Neutrophil (primary cell): ENCODE results near the gene ZC3H4.

Source experiments
- H3K27ac ChIP-seq: fragments of 200-600 bp; sonication (generic); 2 replicates; pipeline ENCODE4 v1.5.1; 2016; ENCODE audit warnings: mild to moderate bottlenecking, moderate library complexity
- H3K27me3 ChIP-seq: fragments of 200-600 bp; sonication (generic); 2 replicates; pipeline ENCODE4 v1.6.0; 2016; ENCODE audit warnings: mild to moderate bottlenecking
- H3K36me3 ChIP-seq: fragments of 200-600 bp; sonication (generic); 2 replicates; pipeline ENCODE4 v1.5.1; 2017
- H3K4me1 ChIP-seq, 2 experiments: fragments of 200-600 bp in 1 of 2; sonication (generic) in 1 of 2; 1 replicate in 1 of 2; 2 replicates in 1 of 2; pipeline versions ENCODE4 v1.5.1 to v1.6.1; 2013 to 2016; ENCODE audit warnings: low read depth in 1 of 2, low read length in 1 of 2, mild to moderate bottlenecking in 1 of 2, moderate library complexity in 1 of 2; ENCODE audit not compliant: control insufficient read depth in 1 of 2, insufficient read depth in 1 of 2
- H3K4me3 ChIP-seq, 2 experiments: fragments of 200-600 bp in 1 of 2; sonication (generic) in 1 of 2; 1 replicate in 1 of 2; 2 replicates in 1 of 2; pipeline ENCODE4 v1.5.1; 2013 to 2016; ENCODE audit warnings: low read depth in 1 of 2, low read length in 1 of 2, mild to moderate bottlenecking in 1 of 2, moderate library complexity in 1 of 2
- H3K9me3 ChIP-seq: fragments of 200-600 bp; sonication (generic); 2 replicates; pipeline ENCODE4 v1.5.1; 2016
- TF ChIP-seq, protein P1 (sequence below): fragments of 200-600 bp; sonication (generic); IDR thresholded peaks from 2 replicates; pipeline ENCODE4 v1.5.1; 2016; ENCODE audit warnings: antibody characterized with exemption

The ZC3H4 gene

DNA sequence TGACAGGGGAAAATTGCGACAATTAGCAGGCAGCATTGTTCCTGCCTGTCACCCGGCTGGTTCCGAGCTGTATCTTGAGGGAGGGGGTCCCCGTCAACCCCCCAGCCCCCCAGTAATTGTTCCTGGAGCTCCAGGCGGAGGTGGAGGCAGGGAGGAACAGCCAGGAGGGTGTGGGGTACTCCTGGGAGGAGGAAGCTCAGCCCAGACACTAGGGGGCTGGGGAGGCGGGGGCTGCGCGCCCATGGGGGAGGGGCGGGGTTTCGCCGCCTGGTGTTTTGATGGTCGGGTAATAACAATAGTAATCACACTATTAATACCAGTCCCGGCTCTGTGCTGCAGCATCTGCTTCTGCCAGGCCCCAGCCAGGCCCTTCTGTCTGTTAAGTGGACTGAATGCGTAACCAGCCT is 85.4 kb downstream of the ZC3H4 start:
- TF ChIP-seq, protein P1, sequence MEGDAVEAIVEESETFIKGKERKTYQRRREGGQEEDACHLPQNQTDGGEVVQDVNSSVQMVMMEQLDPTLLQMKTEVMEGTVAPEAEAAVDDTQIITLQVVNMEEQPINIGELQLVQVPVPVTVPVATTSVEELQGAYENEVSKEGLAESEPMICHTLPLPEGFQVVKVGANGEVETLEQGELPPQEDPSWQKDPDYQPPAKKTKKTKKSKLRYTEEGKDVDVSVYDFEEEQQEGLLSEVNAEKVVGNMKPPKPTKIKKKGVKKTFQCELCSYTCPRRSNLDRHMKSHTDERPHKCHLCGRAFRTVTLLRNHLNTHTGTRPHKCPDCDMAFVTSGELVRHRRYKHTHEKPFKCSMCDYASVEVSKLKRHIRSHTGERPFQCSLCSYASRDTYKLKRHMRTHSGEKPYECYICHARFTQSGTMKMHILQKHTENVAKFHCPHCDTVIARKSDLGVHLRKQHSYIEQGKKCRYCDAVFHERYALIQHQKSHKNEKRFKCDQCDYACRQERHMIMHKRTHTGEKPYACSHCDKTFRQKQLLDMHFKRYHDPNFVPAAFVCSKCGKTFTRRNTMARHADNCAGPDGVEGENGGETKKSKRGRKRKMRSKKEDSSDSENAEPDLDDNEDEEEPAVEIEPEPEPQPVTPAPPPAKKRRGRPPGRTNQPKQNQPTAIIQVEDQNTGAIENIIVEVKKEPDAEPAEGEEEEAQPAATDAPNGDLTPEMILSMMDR, result no peak
- H3K27me3 ChIP-seq, result peaks cover 98% of the 10 kb centered on the region

DNA sequence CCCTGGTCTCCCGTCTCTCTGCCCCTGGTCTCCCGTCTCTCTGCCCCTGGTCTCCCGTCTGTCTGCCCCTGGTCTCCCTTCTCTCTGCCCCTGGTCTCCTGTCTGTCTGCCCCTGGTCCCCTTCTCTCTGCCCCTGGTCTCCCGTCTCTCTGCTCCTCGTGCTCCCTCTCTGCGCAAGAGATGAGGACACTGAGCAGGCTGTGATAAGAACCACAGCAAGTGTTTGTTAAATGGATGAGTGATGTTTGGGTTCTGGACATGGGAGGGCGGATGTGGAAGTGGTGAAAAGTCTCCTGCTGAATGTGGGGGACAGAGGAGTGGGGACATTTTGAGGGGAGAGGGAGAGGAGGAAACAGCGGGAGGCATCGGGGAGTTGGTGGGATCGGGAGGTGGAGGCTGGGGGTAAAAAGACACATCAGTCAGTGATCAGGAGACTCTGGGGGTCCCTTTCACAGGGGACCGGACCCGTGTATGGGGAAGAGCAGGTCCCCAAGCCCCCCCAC is 85.9 kb downstream of the ZC3H4 start:
- Histone ChIP-seq H3K27me3 (peaks cover 100% of the 10 kb centered on the region), H3K4me3 (no peak overlapping the region), H3K9me3 (no peaks in the 10 kb centered on the region)

More for the DNA sequence above, 85.4 kb downstream of the ZC3H4 start:
- Histone ChIP-seq H3K4me3 (no peak overlapping the region), H3K27ac (no peak overlapping the region), H3K4me1 (no peaks in the 10 kb centered on the region), H3K36me3 (no peaks in the 10 kb centered on the region), H3K9me3 (no peaks in the 10 kb centered on the region)

DNA sequence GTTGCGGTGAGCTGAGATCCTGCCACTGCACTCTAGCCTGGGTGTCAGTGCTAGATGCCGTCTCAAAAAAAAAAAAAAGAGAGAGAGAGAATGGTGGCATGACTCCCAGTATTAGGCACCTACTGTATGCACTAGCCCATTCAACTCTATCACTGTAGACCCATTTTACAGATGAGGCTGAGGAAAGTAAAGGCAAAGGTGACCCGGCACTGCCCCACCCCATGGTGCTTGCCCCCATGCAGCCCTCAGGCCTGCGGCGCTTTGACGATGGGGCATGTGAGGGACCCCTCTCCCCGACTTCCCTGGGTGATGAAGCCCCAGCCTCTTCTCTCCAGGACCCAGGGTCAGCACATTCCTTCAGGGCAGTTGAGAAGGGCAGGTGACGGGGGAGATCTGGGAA is 86.7 kb downstream of the ZC3H4 start:
- Histone ChIP-seq H3K4me1 (no peaks in the 10 kb centered on the region), H3K27me3 (peaks cover 100% of the 10 kb centered on the region), H3K27ac (no peak overlapping the region), H3K9me3 (no peaks in the 10 kb centered on the region), H3K4me3 (no peak overlapping the region), H3K36me3 (no peaks in the 10 kb centered on the region)
- TF ChIP-seq, protein P1, result no peak

More for the DNA sequence above, 85.9 kb downstream of the ZC3H4 start:
- H3K27ac ChIP-seq, result no peak overlapping the region
- H3K36me3 ChIP-seq, result no peaks in the 10 kb centered on the region
- TF ChIP-seq, protein P1, result no peak
- no peaks in the 10 kb centered on the region for H3K4me1 ChIP-seq

DNA sequence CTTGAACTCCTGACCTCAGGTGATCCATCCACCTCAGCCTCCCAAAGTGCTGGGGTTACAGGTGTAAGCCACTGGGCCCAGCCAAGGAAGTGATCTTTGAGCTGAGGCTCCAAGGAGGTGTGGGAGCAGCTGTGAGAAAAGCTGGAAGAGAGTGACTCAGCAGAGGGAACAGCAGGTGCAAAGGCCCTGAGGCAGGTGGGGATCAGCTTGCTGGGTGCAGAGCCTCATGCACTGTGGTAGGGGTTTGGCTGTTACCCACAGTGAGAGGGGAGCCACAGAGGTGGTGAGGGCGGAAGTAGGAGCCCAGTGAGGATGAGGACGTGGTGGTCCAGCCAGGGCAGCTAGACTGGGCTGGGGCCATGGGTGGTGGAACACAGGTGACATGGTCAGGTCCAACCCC is 87.4 kb downstream of the ZC3H4 start:
- no peaks in the 10 kb centered on the region for H3K9me3 ChIP-seq

DNA sequence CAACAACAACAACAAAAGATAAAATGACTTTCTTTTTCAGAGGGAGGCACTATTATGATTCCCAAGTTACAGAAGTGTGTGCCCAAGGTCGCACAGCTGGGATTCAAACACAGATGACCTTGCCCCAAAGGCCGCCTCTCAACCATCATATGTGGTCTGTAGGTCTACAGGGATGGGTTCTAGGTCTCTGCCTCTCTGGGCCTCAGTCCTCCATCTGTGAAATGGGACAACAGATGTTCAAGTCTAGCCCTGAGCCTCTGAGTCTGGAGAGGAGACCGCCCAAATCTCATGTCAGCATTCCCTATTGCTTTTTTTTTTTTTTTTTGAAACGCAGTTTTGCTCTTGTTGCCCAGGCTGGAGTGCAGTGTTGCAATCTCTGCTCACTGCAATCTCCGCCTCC is 89.1 kb downstream of the ZC3H4 start:
- Histone ChIP-seq H3K4me1 (no peaks in the 10 kb centered on the region), H3K9me3 (no peaks in the 10 kb centered on the region), H3K4me3 (no peak overlapping the region), H3K27ac (no peak overlapping the region), H3K27me3 (peaks cover 100% of the 10 kb centered on the region), H3K36me3 (no peaks in the 10 kb centered on the region)
- TF ChIP-seq, protein P1, result no peak

More for the DNA sequence above, 87.4 kb downstream of the ZC3H4 start:
- Histone ChIP-seq H3K4me3 (no peak overlapping the region), H3K27me3 (peaks cover 100% of the 10 kb centered on the region), H3K27ac (no peak overlapping the region), H3K4me1 (no peaks in the 10 kb centered on the region), H3K36me3 (no peaks in the 10 kb centered on the region)
- TF ChIP-seq, protein P1, result no peak

DNA sequence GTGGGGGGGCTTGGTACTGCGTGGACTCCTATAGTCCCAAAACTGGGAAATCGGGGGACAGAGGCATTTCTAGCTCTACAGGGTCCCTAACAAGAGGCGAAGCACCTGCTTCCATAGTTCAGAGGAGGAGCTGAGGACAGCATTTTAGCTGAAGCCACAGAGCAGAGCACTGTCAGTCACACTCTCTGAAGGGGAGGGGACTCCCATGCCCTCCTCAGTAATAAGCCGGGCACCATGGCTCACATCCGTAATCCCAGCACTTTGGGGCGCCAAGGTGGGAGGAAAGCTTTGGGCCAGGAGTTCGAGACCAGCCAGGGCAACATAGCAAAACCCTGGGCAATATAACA is 90.2 kb downstream of the ZC3H4 start:
- TF ChIP-seq, protein P1, result no peak
- no peaks in the 10 kb centered on the region for H3K4me1 ChIP-seq
- no peaks in the 10 kb centered on the region for H3K36me3 ChIP-seq
- H3K9me3 ChIP-seq, result no peaks in the 10 kb centered on the region
- no peak overlapping the region for H3K27ac ChIP-seq
- no peak overlapping the region for H3K4me3 ChIP-seq
- H3K27me3 ChIP-seq, result peaks cover 100% of the 10 kb centered on the region
